MCF 10A (cell line): Measurements from ENCODE around the gene SDCCAG8. TPM values are rescaled to one million over a fixed set of nuclear protein-coding genes. Genes with fewer than 3 reads are reported as not detected.

Experiments used
- BruUV-seq: library from RNA; stranded (reverse); fragments of 400-500 nt; replicated peaks from 2 replicates; lab custom pipeline; 2021; lab: Mats Ljungman, UMichigan
- CTCF ChIA-PET: fragments of 300-600 bp; sonication (Branson Sonifier 250); formaldehyde crosslinking; extraction: SDS; loops from one replicate; lab custom pipeline; 2021; ENCODE audit warnings: antibody characterized with exemption, inconsistent platforms; lab: Yijun Ruan, JAX
- POLR2A ChIA-PET: fragments of 300-600, 350-650 bp; sonication (Branson Sonifier 250); formaldehyde crosslinking; extraction: SDS; loops from one replicate; lab custom pipeline; 2020; ENCODE audit warnings: antibody characterized with exemption, inconsistent platforms; lab: Yijun Ruan, JAX
- DNase-seq: peaks from one replicate; pipeline ENCODE4 v3.0.0-alpha.2; 2018; ENCODE audit not compliant: unreplicated experiment
- H3K27ac Mint-ChIP-seq: one replicate; pipeline ENCODE4 v1.8.0; 2022; ENCODE audit warnings: mild to moderate bottlenecking, low read depth, mixed read lengths; ENCODE audit not compliant: unreplicated experiment
- H3K27me3 Mint-ChIP-seq: one replicate; pipeline ENCODE4 v1.8.0; 2022; ENCODE audit warnings: mixed read lengths; ENCODE audit not compliant: insufficient read depth, unreplicated experiment
- H3K36me3 Mint-ChIP-seq: one replicate; pipeline ENCODE4 v1.8.0; 2022; ENCODE audit warnings: mild to moderate bottlenecking, moderate library complexity, mixed read lengths; ENCODE audit not compliant: insufficient read depth, unreplicated experiment
- H3K4me1 Mint-ChIP-seq: one replicate; pipeline ENCODE4 v1.8.0; 2022; ENCODE audit warnings: mixed read lengths; ENCODE audit not compliant: insufficient read depth, unreplicated experiment
- H3K4me3 Mint-ChIP-seq: one replicate; pipeline ENCODE4 v1.8.0; 2022; ENCODE audit warnings: mild to moderate bottlenecking, moderate library complexity, mixed read lengths; ENCODE audit not compliant: unreplicated experiment
- H3K9me3 Mint-ChIP-seq: one replicate; pipeline ENCODE4 v1.8.0; 2022; ENCODE audit warnings: mixed read lengths; ENCODE audit not compliant: unreplicated experiment
- CTCF ChIP-seq: fragments of 200-600 bp; IDR thresholded peaks from one replicate; pipeline ENCODE4 v1.8.0; 2022; ENCODE audit warnings: antibody characterized with exemption, mild to moderate bottlenecking; ENCODE audit not compliant: unreplicated experiment
- intact Hi-C: fragments of 100-400 bp; cut with micrococcal nuclease; formaldehyde crosslinking; loops from 2 replicates; pipeline ENCODE4 v1.14.1; 2022
- total RNA-seq: library from RNA; stranded (reverse); gene quantifications from 2 replicates; pipeline ENCODE4 v1.2.3, GENCODE V29; 2022

Gene SDCCAG8
- total RNA-seq, 1 experiment from 2014 or later = 128 TPM

DNA sequence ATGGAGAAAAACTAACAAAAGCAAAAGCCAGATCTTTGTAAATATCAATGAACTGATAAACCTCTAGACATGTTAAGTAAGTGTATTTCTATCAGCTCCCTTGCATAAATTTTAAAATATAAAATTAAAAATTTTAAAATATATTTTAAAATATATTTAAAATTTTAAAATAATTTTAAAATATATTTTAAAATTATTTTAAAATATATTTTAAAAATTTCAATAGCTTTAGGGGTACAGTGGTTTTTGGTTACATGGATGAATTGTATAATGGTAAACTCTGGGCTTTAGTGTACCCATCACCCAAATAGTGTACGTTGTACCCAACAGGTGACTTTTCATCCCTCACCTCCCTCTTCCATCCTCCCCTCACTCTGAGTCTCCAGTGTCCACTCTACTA lies 279.2 kb downstream of the SDCCAG8 start:
- no TSS peak for BruUV-seq

GRCh38 chr1:243539636-243540035 lies 283.8 kb downstream of the SDCCAG8 start:
- CTCF ChIA-PET = interaction anchor here (0.6 kb wide), 1 partner anchor 12 kb away, joined by 3 read pairs; no protein-coding TSS in a partner anchor
- intact Hi-C loops = no loop called here

More for the DNA sequence above, 279.2 kb downstream of the SDCCAG8 start:
- ChIA-PET POLR2A (interaction anchor here (0.6 to 1.5 kb wide), 4 partner anchors 8 to 588 kb away, joined by 3 to 4 read pairs (median 3); no protein-coding TSS in a partner anchor), CTCF (interaction anchor here (0.7 kb wide), 1 partner anchor 81 kb away, joined by 3 read pairs; no protein-coding TSS in a partner anchor)
- H3K4me1 Mint-ChIP-seq = no peaks in the 10 kb centered on the region
- DNase-seq = no peak
- intact Hi-C loops = no loop called here
- no peak overlapping the region for H3K27ac Mint-ChIP-seq
- H3K36me3 Mint-ChIP-seq = peaks cover 4% of the 10 kb centered on the region
- no peak for TF ChIP-seq CTCF
- H3K4me3 Mint-ChIP-seq = no peak overlapping the region
- no peaks in the 10 kb centered on the region for H3K27me3 Mint-ChIP-seq
- H3K9me3 Mint-ChIP-seq = no peaks in the 10 kb centered on the region

DNA sequence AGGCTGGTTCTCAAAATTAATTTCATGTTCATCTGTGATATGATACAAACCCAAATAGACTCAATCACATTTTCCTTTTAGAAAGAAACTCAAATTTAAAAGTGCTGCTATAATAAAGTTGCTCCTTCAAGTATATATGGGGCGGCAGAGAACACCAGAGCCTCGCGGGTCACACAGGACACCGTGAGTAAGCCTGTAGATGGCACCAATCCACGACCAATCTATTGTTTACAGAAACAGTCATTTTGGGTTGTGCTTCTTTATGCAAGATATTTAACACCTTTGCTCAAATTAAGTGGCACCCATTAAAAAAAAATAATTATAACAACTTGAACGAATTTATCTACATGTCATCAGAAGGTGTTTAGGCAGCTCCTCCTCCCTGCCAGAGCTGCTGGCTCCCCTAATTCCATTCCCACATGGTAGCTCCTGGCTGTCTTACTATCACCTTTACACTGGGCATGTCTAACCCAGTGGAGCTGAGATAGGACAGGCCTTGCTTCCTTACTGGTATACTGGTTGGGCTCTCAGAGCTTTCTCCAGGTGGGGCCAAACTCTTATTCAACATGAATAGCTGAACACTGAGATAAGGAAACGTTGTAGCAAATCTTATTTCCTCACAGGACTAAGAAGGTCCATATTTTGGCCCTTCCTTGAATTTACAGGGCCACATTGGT lies 287.0 kb downstream of the SDCCAG8 start:
- DNase-seq = peak; percentile 57
- intact Hi-C loops = no loop called here
- Mint-ChIP-seq H3K36me3 (no peaks in the 10 kb centered on the region), H3K4me1 (no peaks in the 10 kb centered on the region), H3K27me3 (no peaks in the 10 kb centered on the region), H3K4me3 (no peak overlapping the region), H3K9me3 (no peaks in the 10 kb centered on the region), H3K27ac (no peak overlapping the region)
- TF ChIP-seq CTCF = no peak
- CTCF ChIA-PET = interaction anchor here (0.9 kb wide), 1 partner anchor 24 kb away, joined by 3 read pairs; no protein-coding TSS in a partner anchor
- POLR2A ChIA-PET = interaction anchor here (0.9 kb wide), 1 partner anchor 8 kb away, joined by 4 read pairs; no protein-coding TSS in a partner anchor
- no TSS peak for BruUV-seq

More at GRCh38 chr1:243539636-243540035, 283.8 kb downstream of the SDCCAG8 start:
- H3K27me3 Mint-ChIP-seq = no peaks in the 10 kb centered on the region
- H3K4me3 Mint-ChIP-seq = no peak overlapping the region
- H3K9me3 Mint-ChIP-seq = no peaks in the 10 kb centered on the region
- peaks cover 4% of the 10 kb centered on the region for H3K36me3 Mint-ChIP-seq
- DNase-seq = no peak
- H3K4me1 Mint-ChIP-seq = no peaks in the 10 kb centered on the region
- TF ChIP-seq CTCF = no peak
- no peak overlapping the region for H3K27ac Mint-ChIP-seq
- POLR2A ChIA-PET = interaction anchor here (0.7 kb wide), 1 partner anchor 51 kb away, joined by 3 read pairs; no protein-coding TSS in a partner anchor
- no TSS peak for BruUV-seq

DNA sequence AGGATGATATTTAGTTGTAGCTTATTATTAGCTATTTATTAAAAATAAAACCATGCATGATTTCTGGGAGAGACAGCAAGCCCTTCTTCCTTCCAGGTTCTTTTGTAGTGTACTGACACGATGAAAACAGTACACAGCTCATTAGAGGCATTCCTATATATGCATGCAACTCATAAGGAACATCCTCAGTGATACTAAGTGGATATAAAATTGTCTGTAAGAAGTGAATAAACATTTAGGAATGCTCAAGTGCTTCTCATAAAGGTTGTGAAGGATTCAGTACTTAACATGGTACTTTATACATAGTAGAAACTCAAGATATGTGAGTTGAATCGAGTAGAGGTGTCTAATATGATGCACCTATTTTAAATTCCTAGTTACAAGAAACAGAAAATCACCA lies 287.7 kb downstream of the SDCCAG8 start:
- no peak for TF ChIP-seq CTCF
- intact Hi-C loops = no loop called here
- Mint-ChIP-seq H3K9me3 (no peaks in the 10 kb centered on the region), H3K27me3 (no peaks in the 10 kb centered on the region), H3K27ac (no peak overlapping the region), H3K4me3 (no peak overlapping the region), H3K36me3 (no peaks in the 10 kb centered on the region), H3K4me1 (no peaks in the 10 kb centered on the region)
- ChIA-PET CTCF (interaction anchor here (0.9 kb wide), 1 partner anchor 23 kb away, joined by 3 read pairs; no protein-coding TSS in a partner anchor), POLR2A (interaction anchor here (0.9 kb wide), 1 partner anchor 9 kb away, joined by 4 read pairs; no protein-coding TSS in a partner anchor)
- DNase-seq = no peak
- no TSS peak for BruUV-seq
